Measurements from ENCODE around the gene TMEM131. TPM values are rescaled to one million over a fixed set of nuclear protein-coding genes. Genes with fewer than 3 reads are reported as not detected.
"Not testable (repeated sequence)": the region's sequence is repeated elsewhere in the genome, so short reads cannot be mapped to it uniquely, and the experiment has no call there.

Gene TMEM131
- total RNA-seq, 1 donor from 2014 or later = 41.7 TPM

- H3K4me3 Mint-ChIP-seq; H3K27ac Mint-ChIP-seq; H3K4me1 Mint-ChIP-seq; H3K27me3 Mint-ChIP-seq; H3K9me3 Mint-ChIP-seq; intact Hi-C loops (cut with micrococcal nuclease): not testable (repeated sequence)
- H3K36me3 Mint-ChIP-seq (ENCODE audit: low read depth) = peaks cover 22% of the 10 kb centered on the region
- peak; percentile 43 for DNase-seq
These were observed 171.7 kb downstream of the TMEM131 start for GRCh38 chr2:97824011-97824410.

DNA sequence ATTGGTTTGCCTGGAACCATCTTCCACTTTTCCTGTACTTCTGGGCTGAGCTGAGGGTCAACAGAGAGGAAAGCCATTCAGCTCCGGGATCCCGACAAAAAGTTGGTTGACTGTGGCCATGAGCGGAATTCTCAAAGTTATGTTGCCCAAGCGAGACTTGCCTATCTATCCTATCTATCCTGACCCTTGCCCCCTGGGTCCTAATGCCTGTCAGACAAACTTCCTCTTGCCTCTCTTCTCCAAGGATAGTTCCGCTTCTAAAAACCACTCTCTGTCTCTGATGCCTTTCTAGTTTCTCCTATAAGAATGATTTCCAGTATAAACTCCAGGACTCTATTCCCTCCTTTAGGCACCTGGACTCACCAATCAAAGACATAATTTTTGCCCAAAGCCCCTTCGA lies 173.9 kb downstream of the TMEM131 start:
- H3K27me3 Mint-ChIP-seq; H3K27ac Mint-ChIP-seq; DNase-seq; H3K4me3 Mint-ChIP-seq; H3K9me3 Mint-ChIP-seq; H3K4me1 Mint-ChIP-seq; intact Hi-C loops (cut with micrococcal nuclease): not testable (repeated sequence)
- H3K36me3 Mint-ChIP-seq (ENCODE audit: low read depth) = peaks cover 20% of the 10 kb centered on the region

GRCh38 chr2:97819754-97820153 lies 176.0 kb downstream of the TMEM131 start:
- intact Hi-C loops (cut with micrococcal nuclease) = loop anchor here (10.0 kb wide), 1 partner anchor 315 kb away; no protein-coding TSS in a partner anchor
- H3K4me1 Mint-ChIP-seq = no peaks in the 10 kb centered on the region
- DNase-seq = peak; percentile 43
- peaks cover 24% of the 10 kb centered on the region for H3K36me3 Mint-ChIP-seq (ENCODE audit: low read depth)
- H3K4me3 Mint-ChIP-seq = no peak overlapping the region
- H3K27me3 Mint-ChIP-seq = no peaks in the 10 kb centered on the region
- H3K27ac Mint-ChIP-seq = no peak overlapping the region
- no peaks in the 10 kb centered on the region for H3K9me3 Mint-ChIP-seq

- Mint-ChIP-seq H3K4me1 (no peaks in the 10 kb centered on the region), H3K27me3 (no peaks in the 10 kb centered on the region), H3K27ac (no peak overlapping the region), H3K36me3 (ENCODE audit: low read depth) (peaks cover 29% of the 10 kb centered on the region), H3K4me3 (no peak overlapping the region), H3K9me3 (no peaks in the 10 kb centered on the region)
- intact Hi-C loops (cut with micrococcal nuclease) = loop anchor here (10.0 kb wide), 1 partner anchor 318 kb away; no protein-coding TSS in a partner anchor
- peak; percentile 12 for DNase-seq
These were observed 179.3 kb downstream of the TMEM131 start for GRCh38 chr2:97816411-97816810.

GRCh38 chr2:97812931-97813330 lies 182.8 kb downstream of the TMEM131 start:
- H3K9me3 Mint-ChIP-seq = no peaks in the 10 kb centered on the region
- peak; percentile 36 for DNase-seq
- H3K36me3 Mint-ChIP-seq (ENCODE audit: low read depth) = peaks cover 29% of the 10 kb centered on the region
- no peaks in the 10 kb centered on the region for H3K27me3 Mint-ChIP-seq
- H3K4me3 Mint-ChIP-seq = no peak overlapping the region
- H3K4me1 Mint-ChIP-seq = no peaks in the 10 kb centered on the region
- intact Hi-C loops (cut with micrococcal nuclease) = loop anchor here (10.0 kb wide), 1 partner anchor 322 kb away; no protein-coding TSS in a partner anchor
- H3K27ac Mint-ChIP-seq = no peak overlapping the region

DNA sequence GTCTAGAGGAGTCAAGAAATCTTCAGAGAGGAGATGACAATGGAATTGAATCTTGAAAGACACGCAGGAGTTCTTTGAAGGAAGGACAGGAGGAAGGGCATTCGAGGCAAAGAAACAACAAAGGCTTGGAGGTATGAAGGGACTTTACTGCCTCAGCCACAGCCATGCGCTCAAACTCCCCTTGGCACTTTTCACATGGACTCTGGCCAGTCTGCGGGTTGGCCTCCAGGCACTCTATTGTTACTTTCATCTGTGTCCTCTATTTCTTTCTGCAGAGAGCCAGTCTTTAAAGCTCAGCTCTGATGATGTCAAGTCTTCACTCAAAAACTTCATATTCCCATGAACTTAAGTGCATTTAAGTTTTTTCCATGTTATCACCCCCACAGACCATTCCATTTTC lies 186.9 kb downstream of the TMEM131 start:
- peak; percentile 40 for DNase-seq
- intact Hi-C loops (cut with micrococcal nuclease) = loop anchor here (5.0 kb wide), 2 partner anchors 203 to 218 kb away; no protein-coding TSS in a partner anchor
- Mint-ChIP-seq H3K27ac (no peak overlapping the region), H3K4me1 (no peaks in the 10 kb centered on the region), H3K4me3 (no peak overlapping the region), H3K36me3 (ENCODE audit: low read depth) (peaks cover 28% of the 10 kb centered on the region), H3K9me3 (no peaks in the 10 kb centered on the region), H3K27me3 (no peaks in the 10 kb centered on the region)

GRCh38 chr2:97806738-97807618 lies 188.8 kb downstream of the TMEM131 start:
- Mint-ChIP-seq H3K9me3 (no peaks in the 10 kb centered on the region), H3K27me3 (no peaks in the 10 kb centered on the region), H3K4me3 (no peak overlapping the region), H3K4me1 (no peaks in the 10 kb centered on the region), H3K27ac (no peak overlapping the region), H3K36me3 (ENCODE audit: low read depth) (peaks cover 23% of the 10 kb centered on the region)
- DNase-seq = peak; percentile 92
- intact Hi-C loops (cut with micrococcal nuclease) = loop anchor here (1.0 to 5.0 kb wide), 7 partner anchors 188 to 578 kb away; partner anchors contain the start of genes TMEM131 and VWA3B

GRCh38 chr2:97805776-97806175 lies 190.0 kb downstream of the TMEM131 start:
- intact Hi-C loops (cut with micrococcal nuclease) = loop anchor here (1.0 to 5.0 kb wide), 7 partner anchors 190 to 580 kb away; partner anchors contain the start of genes TMEM131 and VWA3B
- H3K27me3 Mint-ChIP-seq = no peaks in the 10 kb centered on the region
- H3K4me1 Mint-ChIP-seq = no peaks in the 10 kb centered on the region
- no peaks in the 10 kb centered on the region for H3K9me3 Mint-ChIP-seq
- H3K4me3 Mint-ChIP-seq = no peak overlapping the region
- DNase-seq = no peak
- peaks cover 20% of the 10 kb centered on the region for H3K36me3 Mint-ChIP-seq (ENCODE audit: low read depth)
- no peak overlapping the region for H3K27ac Mint-ChIP-seq

DNA sequence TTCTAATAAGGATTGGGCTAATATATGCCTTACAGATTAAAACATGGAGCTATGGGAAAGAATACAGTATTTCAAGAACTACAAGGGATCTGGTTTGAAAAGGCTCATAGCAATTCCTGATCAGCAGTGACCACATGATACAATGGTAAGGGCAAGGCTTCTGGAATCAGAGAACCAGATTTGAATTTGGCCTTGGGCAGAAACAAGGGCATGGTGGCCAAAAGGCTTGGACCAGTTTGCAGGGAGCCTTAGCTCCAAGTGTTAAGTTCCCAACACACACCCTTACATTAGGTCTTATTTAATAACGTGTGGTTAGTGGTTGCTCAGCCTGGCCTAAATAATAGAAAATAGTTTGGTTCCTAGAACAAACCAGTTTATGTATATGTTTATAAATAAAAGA lies 194.7 kb downstream of the TMEM131 start:
- H3K9me3 Mint-ChIP-seq = no peaks in the 10 kb centered on the region
- peaks cover 26% of the 10 kb centered on the region for H3K36me3 Mint-ChIP-seq (ENCODE audit: low read depth)
- DNase-seq = peak; percentile 48
- intact Hi-C loops (cut with micrococcal nuclease) = no loop called here
- no peaks in the 10 kb centered on the region for H3K4me1 Mint-ChIP-seq
- no peak overlapping the region for H3K4me3 Mint-ChIP-seq
- no peak overlapping the region for H3K27ac Mint-ChIP-seq
- no peaks in the 10 kb centered on the region for H3K27me3 Mint-ChIP-seq

GRCh38 chr2:97798416-97798815 lies 197.3 kb downstream of the TMEM131 start:
- Mint-ChIP-seq H3K4me3 (no peak overlapping the region), H3K27me3 (no peaks in the 10 kb centered on the region), H3K9me3 (no peaks in the 10 kb centered on the region), H3K4me1 (no peaks in the 10 kb centered on the region), H3K27ac (no peak overlapping the region), H3K36me3 (ENCODE audit: low read depth) (peaks cover 21% of the 10 kb centered on the region)
- intact Hi-C loops (cut with micrococcal nuclease) = no loop called here
- peak; percentile 45 for DNase-seq

GRCh38 chr2:97797355-97797754 lies 198.4 kb downstream of the TMEM131 start:
- Mint-ChIP-seq H3K36me3 (ENCODE audit: low read depth) (peaks cover 28% of the 10 kb centered on the region), H3K4me3 (no peak overlapping the region), H3K27me3 (no peaks in the 10 kb centered on the region), H3K27ac (no peak overlapping the region), H3K9me3 (no peaks in the 10 kb centered on the region), H3K4me1 (no peaks in the 10 kb centered on the region)
- intact Hi-C loops (cut with micrococcal nuclease) = no loop called here
- DNase-seq = no peak

- no peaks in the 10 kb centered on the region for H3K27me3 Mint-ChIP-seq
- H3K36me3 Mint-ChIP-seq (ENCODE audit: low read depth) = peaks cover 26% of the 10 kb centered on the region
- intact Hi-C loops (cut with micrococcal nuclease) = no loop called here
- H3K9me3 Mint-ChIP-seq = no peaks in the 10 kb centered on the region
- no peak overlapping the region for H3K4me3 Mint-ChIP-seq
- H3K27ac Mint-ChIP-seq = no peak overlapping the region
- no peaks in the 10 kb centered on the region for H3K4me1 Mint-ChIP-seq
- DNase-seq = no peak
These were observed 199.2 kb downstream of the TMEM131 start for GRCh38 chr2:97796465-97797126.

DNA sequence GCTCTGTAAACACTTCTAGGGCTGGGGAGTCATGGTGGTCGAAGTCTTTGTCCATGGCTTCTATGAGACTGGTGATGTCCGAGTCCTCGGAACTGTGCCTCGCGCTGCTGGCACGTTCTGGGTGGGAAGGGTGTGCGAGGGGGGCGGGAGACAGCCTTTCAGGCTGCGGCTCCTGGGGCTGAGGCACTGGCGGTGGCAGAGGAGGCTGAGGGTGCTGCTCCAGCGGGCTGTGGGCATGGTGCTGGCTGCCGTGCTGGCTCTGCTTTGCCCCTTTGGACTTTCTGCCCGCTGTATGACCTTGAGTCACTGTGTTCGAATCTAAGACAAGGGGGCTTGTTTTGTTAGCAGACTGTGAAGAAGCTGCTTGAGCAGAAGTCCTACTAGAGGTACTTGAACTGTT lies 203.3 kb downstream of the TMEM131 start:
- intact Hi-C loops (cut with micrococcal nuclease) = no loop called here
- H3K4me1 Mint-ChIP-seq = peaks cover 2% of the 10 kb centered on the region
- no peak overlapping the region for H3K4me3 Mint-ChIP-seq
- peak; percentile 48 for DNase-seq
- H3K27ac Mint-ChIP-seq = no peak overlapping the region
- no peaks in the 10 kb centered on the region for H3K9me3 Mint-ChIP-seq
- H3K27me3 Mint-ChIP-seq = no peaks in the 10 kb centered on the region
- peaks cover 33% of the 10 kb centered on the region for H3K36me3 Mint-ChIP-seq (ENCODE audit: low read depth)

Data from activated CD4-positive, alpha-beta T cell treated with anti-CD3 and anti-CD28 coated beads, Interleukin-2, amount 10 ng/mL, durations not matched to agents 24 days and 14 days (primary cell).